Neural progenitor cell (in vitro differentiated cells): Measurements from ENCODE around the gene GMDS. TPM values are rescaled to one million over a fixed set of nuclear protein-coding genes. Genes with fewer than 3 reads are reported as not detected.
A peak's percentile ranks its signal among the peaks of the same experiment; 100 is the strongest.

Source experiments
- DNase-seq: peaks from one replicate; pipeline ENCODE4 v3.0.0-alpha.2; 2016; ENCODE audit warnings: low spot score
- H2AFZ ChIP-seq: fragments of 200-600 bp; sonication (generic); replicated peaks from 2 replicates; pipeline ENCODE4 v1.6.1; 2016; ENCODE audit warnings: antibody characterized with exemption
- H3F3A ChIP-seq: fragments of 200-600 bp; sonication (generic); 2 replicates; pipeline ENCODE4 v1.6.1; 2016; ENCODE audit warnings: antibody characterized with exemption, low read depth
- H3K27ac ChIP-seq: fragments of 200-600 bp; sonication (generic); 2 replicates; pipeline ENCODE4 v1.5.1; 2016; ENCODE audit warnings: mild to moderate bottlenecking
- H3K27me3 ChIP-seq: fragments of 200-600 bp; sonication (generic); 2 replicates; pipeline ENCODE4 v1.6.1; 2016; ENCODE audit warnings: mild to moderate bottlenecking, moderate library complexity
- H3K36me3 ChIP-seq: fragments of 200-600 bp; sonication (generic); 2 replicates; pipeline ENCODE4 v1.5.1; 2016
- H3K4me1 ChIP-seq: fragments of 200-600 bp; sonication (generic); 2 replicates; pipeline ENCODE4 v1.6.1; 2016; ENCODE audit warnings: mixed run types
- H3K4me2 ChIP-seq: fragments of 200-600 bp; sonication (generic); 2 replicates; pipeline ENCODE4 v1.6.1; 2016
- H3K4me3 ChIP-seq: fragments of 200-600 bp; sonication (generic); 2 replicates; pipeline ENCODE4 v1.5.1; 2016
- H3K79me2 ChIP-seq: fragments of 200-600 bp; sonication (generic); 2 replicates; pipeline ENCODE4 v1.6.1; 2016; ENCODE audit warnings: low read depth
- H3K9ac ChIP-seq: fragments of 200-600 bp; sonication (generic); 2 replicates; pipeline ENCODE4 v1.6.1; 2016
- H3K9me3 ChIP-seq: fragments of 200-600 bp; sonication (generic); 2 replicates; pipeline ENCODE4 v1.5.1; 2016; ENCODE audit warnings: low read depth
- H4K20me1 ChIP-seq: fragments of 200-600 bp; sonication (generic); 2 replicates; pipeline ENCODE4 v1.6.1; 2016; ENCODE audit warnings: low read depth
- H3K27ac Mint-ChIP-seq: 3 replicates; pipeline ENCODE4 v1.8.0; 2021; ENCODE audit warnings: mixed read lengths
- H3K27me3 Mint-ChIP-seq: 2 replicates; pipeline ENCODE4 v1.8.0; 2022; ENCODE audit warnings: low read depth, mild to moderate bottlenecking, inconsistent platforms, moderate library complexity, mixed read lengths; ENCODE audit not compliant: insufficient read depth
- H3K36me3 Mint-ChIP-seq: 3 replicates; pipeline ENCODE4 v1.8.0; 2021; ENCODE audit warnings: mixed read lengths
- H3K4me1 Mint-ChIP-seq: 3 replicates; pipeline ENCODE4 v1.8.0; 2021; ENCODE audit warnings: mixed read lengths
- H3K4me3 Mint-ChIP-seq: 3 replicates; pipeline ENCODE4 v1.8.0; 2021; ENCODE audit warnings: mild to moderate bottlenecking, moderate library complexity, mixed read lengths
- H3K9me3 Mint-ChIP-seq: 3 replicates; pipeline ENCODE4 v1.8.0; 2020; ENCODE audit warnings: mixed read lengths
- EZH2 ChIP-seq: fragments of 200-600 bp; sonication (generic); IDR thresholded peaks from 2 replicates; pipeline ENCODE4 v1.6.1; 2017; ENCODE audit warnings: antibody characterized with exemption, mild to moderate bottlenecking, moderate library complexity
- EZH2phosphoT487 ChIP-seq: fragments of 200-600 bp; sonication (generic); IDR thresholded peaks from 2 replicates; pipeline ENCODE4 v1.6.1; 2017; ENCODE audit warnings: antibody characterized with exemption
- total RNA-seq: library from RNA; depleted of rRNA; stranded (reverse); fragments of >200 nt; gene quantifications from 2 replicates; pipeline ENCODE4 v1.2.3, GENCODE V29; 2015; ENCODE audit warnings: low replicate concordance
- TF ChIP-seq, protein P1 (sequence below): fragments of 200-600 bp; sonication (generic); IDR thresholded peaks from 2 replicates; pipeline ENCODE4 v1.5.1; 2017; ENCODE audit warnings: antibody characterized with exemption, mild to moderate bottlenecking

GMDS gene
- total RNA-seq, 1 donor from 2014 or later = 22.6 TPM

DNA sequence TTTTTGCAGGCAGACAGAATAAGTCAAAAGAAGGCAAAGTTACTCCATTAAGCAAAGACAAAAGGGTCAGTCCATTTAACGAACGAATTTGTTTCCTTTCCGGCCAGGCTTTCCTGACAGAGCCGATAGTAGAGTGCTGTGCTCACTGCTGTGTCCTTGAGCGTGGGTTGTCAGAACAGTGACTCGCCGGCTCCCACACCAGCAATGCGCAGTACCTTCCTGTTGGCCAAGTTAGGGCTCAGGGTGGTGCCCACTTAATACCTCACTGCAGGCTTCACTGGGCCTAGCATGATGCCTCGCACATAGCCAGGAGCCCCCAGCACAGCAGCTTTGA lies 341.0 kb downstream of the GMDS start:
- Mint-ChIP-seq H3K36me3 (no peaks in the 10 kb centered on the region), H3K4me3 (no peak overlapping the region), H3K9me3 (no peaks in the 10 kb centered on the region), H3K27me3 (no peaks in the 10 kb centered on the region), H3K27ac (no peak overlapping the region), H3K4me1 (peaks cover 23% of the 10 kb centered on the region)
- peaks cover 21% of the 10 kb centered on the region for H3F3A ChIP-seq
- H3K27ac ChIP-seq = no peak overlapping the region
- no peaks in the 10 kb centered on the region for H3K79me2 ChIP-seq
- H4K20me1 ChIP-seq = no peaks in the 10 kb centered on the region
- no peak overlapping the region for H3K9ac ChIP-seq
- no peak for DNase-seq
- TF ChIP-seq, protein P1, sequence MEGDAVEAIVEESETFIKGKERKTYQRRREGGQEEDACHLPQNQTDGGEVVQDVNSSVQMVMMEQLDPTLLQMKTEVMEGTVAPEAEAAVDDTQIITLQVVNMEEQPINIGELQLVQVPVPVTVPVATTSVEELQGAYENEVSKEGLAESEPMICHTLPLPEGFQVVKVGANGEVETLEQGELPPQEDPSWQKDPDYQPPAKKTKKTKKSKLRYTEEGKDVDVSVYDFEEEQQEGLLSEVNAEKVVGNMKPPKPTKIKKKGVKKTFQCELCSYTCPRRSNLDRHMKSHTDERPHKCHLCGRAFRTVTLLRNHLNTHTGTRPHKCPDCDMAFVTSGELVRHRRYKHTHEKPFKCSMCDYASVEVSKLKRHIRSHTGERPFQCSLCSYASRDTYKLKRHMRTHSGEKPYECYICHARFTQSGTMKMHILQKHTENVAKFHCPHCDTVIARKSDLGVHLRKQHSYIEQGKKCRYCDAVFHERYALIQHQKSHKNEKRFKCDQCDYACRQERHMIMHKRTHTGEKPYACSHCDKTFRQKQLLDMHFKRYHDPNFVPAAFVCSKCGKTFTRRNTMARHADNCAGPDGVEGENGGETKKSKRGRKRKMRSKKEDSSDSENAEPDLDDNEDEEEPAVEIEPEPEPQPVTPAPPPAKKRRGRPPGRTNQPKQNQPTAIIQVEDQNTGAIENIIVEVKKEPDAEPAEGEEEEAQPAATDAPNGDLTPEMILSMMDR = no peak
- TF ChIP-seq EZH2 (no peak), EZH2phosphoT487 (no peak)
- H3K4me1 ChIP-seq = peaks cover 37% of the 10 kb centered on the region
- no peaks in the 10 kb centered on the region for H3K27me3 ChIP-seq
- H3K36me3 ChIP-seq = no peaks in the 10 kb centered on the region
- H3K4me3 ChIP-seq = no peak overlapping the region
- peak overlapping the region; percentile 46 for H3K4me2 ChIP-seq
- peak overlapping the region; percentile 88 for H2AFZ ChIP-seq
- no peaks in the 10 kb centered on the region for H3K9me3 ChIP-seq

DNA sequence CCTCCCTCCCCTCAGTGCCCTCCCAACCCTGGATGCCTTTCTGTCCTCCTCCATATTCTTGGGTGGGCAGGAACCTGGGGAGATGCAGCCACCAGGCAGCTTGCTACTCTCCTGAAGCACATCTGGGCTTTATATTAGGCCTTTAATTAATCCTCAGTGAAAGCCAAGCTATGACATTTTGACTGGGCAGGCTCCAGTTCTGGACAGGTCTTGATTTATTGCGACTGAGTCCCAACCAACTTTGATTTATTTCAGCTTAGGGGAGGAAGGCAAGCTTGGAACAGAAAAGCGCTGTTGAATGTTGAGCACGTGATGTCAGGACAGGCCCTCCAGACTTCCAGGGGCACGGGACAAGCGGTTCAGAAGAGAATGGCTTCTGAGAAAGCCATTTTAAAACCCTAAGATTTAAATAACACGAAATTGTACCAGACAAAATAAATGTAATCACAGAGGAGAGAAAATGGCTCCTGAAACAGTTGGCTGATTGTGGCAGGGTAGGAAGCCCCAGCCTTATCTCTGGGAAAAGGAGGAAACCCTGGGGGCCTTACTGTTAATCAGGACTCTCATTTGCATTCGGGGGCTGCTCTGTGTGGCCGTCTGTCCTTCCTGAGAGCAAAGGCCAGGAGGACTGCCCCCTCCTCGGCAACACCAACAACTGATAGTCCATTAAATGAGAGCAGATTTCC lies 341.5 kb downstream of the GMDS start:
- Mint-ChIP-seq H3K27ac (no peak overlapping the region), H3K4me3 (no peak overlapping the region)
- TF ChIP-seq, protein P1 = no peak
- TF ChIP-seq EZH2 (no peak), EZH2phosphoT487 (no peak)

DNA sequence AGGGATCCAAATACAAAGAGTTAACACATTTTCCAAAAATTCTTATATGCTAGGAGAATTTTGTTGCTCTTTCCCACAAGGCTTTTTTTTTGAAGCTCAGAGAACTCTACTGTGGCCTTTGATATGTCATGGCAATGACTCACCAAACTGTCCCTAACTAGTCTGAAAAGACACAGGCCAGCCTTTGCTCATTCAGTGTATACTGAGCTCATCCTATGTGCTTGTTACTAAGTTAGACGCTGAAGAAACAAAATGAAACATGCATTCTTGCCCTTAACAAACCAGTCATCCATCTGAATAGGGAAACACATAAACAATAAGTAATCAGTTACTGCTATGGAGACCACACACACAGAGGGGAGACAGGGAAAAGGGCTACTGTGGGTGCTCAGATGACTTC lies 343.8 kb downstream of the GMDS start:
- Histone ChIP-seq H2AFZ (no peak overlapping the region), H3K4me3 (no peak overlapping the region), H3K9ac (no peak overlapping the region), H3K27ac (no peak overlapping the region), H3K4me2 (no peak overlapping the region), H3F3A (peaks cover 16% of the 10 kb centered on the region), H3K79me2 (no peaks in the 10 kb centered on the region), H3K36me3 (no peaks in the 10 kb centered on the region), H3K4me1 (peaks cover 24% of the 10 kb centered on the region), H4K20me1 (no peaks in the 10 kb centered on the region), H3K27me3 (no peaks in the 10 kb centered on the region), H3K9me3 (no peaks in the 10 kb centered on the region)
- TF ChIP-seq EZH2phosphoT487 = no peak
- TF ChIP-seq, protein P1 = no peak
- no peak for TF ChIP-seq EZH2
- Mint-ChIP-seq H3K4me3 (no peak overlapping the region), H3K36me3 (no peaks in the 10 kb centered on the region), H3K27ac (no peak overlapping the region), H3K27me3 (no peaks in the 10 kb centered on the region), H3K9me3 (no peaks in the 10 kb centered on the region), H3K4me1 (peaks cover 14% of the 10 kb centered on the region)
- no peak for DNase-seq

More for the DNA sequence above, 341.5 kb downstream of the GMDS start:
- peak overlapping the region; percentile 46 for H3K4me2 ChIP-seq
- no peaks in the 10 kb centered on the region for H3K36me3 Mint-ChIP-seq
- no peaks in the 10 kb centered on the region for H3K9me3 Mint-ChIP-seq
- H3K27me3 Mint-ChIP-seq = no peaks in the 10 kb centered on the region
- no peaks in the 10 kb centered on the region for H3K9me3 ChIP-seq
- no peaks in the 10 kb centered on the region for H3K79me2 ChIP-seq
- peak; percentile 15 for DNase-seq
- H4K20me1 ChIP-seq = no peaks in the 10 kb centered on the region
- H3K27ac ChIP-seq = no peak overlapping the region
- H3K36me3 ChIP-seq = no peaks in the 10 kb centered on the region
- no peak overlapping the region for H3K9ac ChIP-seq
- H3K4me1 ChIP-seq = peaks cover 32% of the 10 kb centered on the region
- peaks cover 16% of the 10 kb centered on the region for H3F3A ChIP-seq
- peaks cover 18% of the 10 kb centered on the region for H3K4me1 Mint-ChIP-seq
- no peak overlapping the region for H3K4me3 ChIP-seq
- no peaks in the 10 kb centered on the region for H3K27me3 ChIP-seq
- peak overlapping the region; percentile 88 for H2AFZ ChIP-seq
